A549 (cell line): ENCODE data around the gene TBC1D22A. TPM values are rescaled to one million over a fixed set of nuclear protein-coding genes. Genes with fewer than 3 reads are reported as not detected.
A peak's percentile ranks its signal among the peaks of the same experiment; 100 is the strongest.
"Not testable (repeated sequence)": the region's sequence is repeated elsewhere in the genome, so short reads cannot be mapped to it uniquely, and the experiment has no call there.

Source experiments
- ATAC-seq, 2 experiments: fragments of 200-7000 bp in 1 of 2; fragments of >200 bp in 1 of 2; cut with Nextera tagmentation in 1 of 2; cut with Tn5 transposase in 1 of 2; 3 replicates each; pipeline versions ENCODE4 v1.8.0 to v1.9.1; 2018 to 2020; ENCODE audit warnings: mild to moderate bottlenecking in 1 of 2, moderate library complexity in 1 of 2
- CTCF ChIA-PET: fragments of 300-600 bp; sonication (Branson Sonifier 250); formaldehyde crosslinking; extraction: SDS; loops from one replicate; lab custom pipeline; 2021; ENCODE audit warnings: antibody characterized with exemption, inconsistent platforms; lab: Yijun Ruan, JAX
- POLR2A ChIA-PET: fragments of 350-600 bp; formaldehyde crosslinking; extraction: SDS; loops from one replicate; lab custom pipeline; 2021; ENCODE audit warnings: antibody characterized with exemption, inconsistent platforms; lab: Yijun Ruan, JAX
- DNase-seq, 2 experiments: peaks; one replicate each; pipeline versions ENCODE4 v3.0.0 to v3.0.0-alpha.2; 2011 to 2016; ENCODE audit warnings: low read depth in 1 of 2, low spot score in 1 of 2
- FAIRE-seq: peaks from 2 replicates; lab custom pipeline; 2011; peaks lifted over from hg19 to GRCh38; lab: Jason Lieb, UNC
- H3K27ac ChIP-seq, 2 experiments: fragments of >200 bp; sonication (Bioruptor Twin); formaldehyde crosslinking; 3 replicates each; pipeline ENCODE4 v1.5.1; 2016 to 2017
- H3K4me1 ChIP-seq: fragments of >200 bp; sonication (Bioruptor Twin); formaldehyde crosslinking; 3 replicates; pipeline ENCODE4 v1.6.1; 2016
- H3K4me2 ChIP-seq: fragments of >200 bp; sonication (Bioruptor Twin); formaldehyde crosslinking; 3 replicates; pipeline ENCODE4 v1.6.1; 2016
- H3K4me3 ChIP-seq: fragments of >200 bp; sonication (Bioruptor Twin); formaldehyde crosslinking; 3 replicates; pipeline ENCODE4 v1.5.1; 2016
- H3K9me3 ChIP-seq: fragments of >200 bp; sonication (Bioruptor Twin); formaldehyde crosslinking; 3 replicates; pipeline ENCODE4 v1.6.1; 2016
- ATOH8 ChIP-seq: fragments of 250-450 bp; sonication (Bioruptor Pico); IDR thresholded peaks from 2 replicates; pipeline ENCODE4 v1.5.0; 2020; ENCODE audit warnings: low read depth, mild to moderate bottlenecking, moderate library complexity
- CEBPB ChIP-seq, 2 experiments: fragments of >200 bp in 1 of 2; sonication (Bioruptor Twin) in 1 of 2; formaldehyde crosslinking in 1 of 2; IDR thresholded peaks; 2 replicates each; pipeline ENCODE4 v1.6.1; 2012 to 2016
- CHD4 ChIP-seq: fragments of 200-600 bp; sonication (generic); IDR thresholded peaks from 2 replicates; pipeline ENCODE4 v1.6.1; 2016; ENCODE audit warnings: antibody characterized with exemption, mild to moderate bottlenecking, borderline replicate concordance
- EHMT2 ChIP-seq: fragments of 200-600 bp; sonication (generic); IDR thresholded peaks from 2 replicates; pipeline ENCODE4 v1.6.1; 2016; ENCODE audit warnings: antibody characterized with exemption, low read depth, mild to moderate bottlenecking, moderate library complexity
- ESRRA ChIP-seq: fragments of 150-350 bp; IDR thresholded peaks from 2 replicates; pipeline ENCODE4 v1.6.1; 2014; ENCODE audit warnings: mild to moderate bottlenecking, low read length, borderline replicate concordance
- FOSL2 ChIP-seq, 2 experiments: fragments of 450-650 bp in 1 of 2; fragments of >200 bp in 1 of 2; sonication (Bioruptor Twin) in 1 of 2; formaldehyde crosslinking; IDR thresholded peaks; 2 replicates each; pipeline versions ENCODE4 v1.5.0 to v1.6.1; 2016 to 2020; ENCODE audit warnings: mild to moderate bottlenecking in 1 of 2, moderate library complexity in 1 of 2
- HES2 ChIP-seq: fragments of >200 bp; sonication (Bioruptor Twin); formaldehyde crosslinking; IDR thresholded peaks from 2 replicates; pipeline ENCODE4 v1.6.1; 2016
- HOXB13 ChIP-seq: fragments of 250-450 bp; sonication (Bioruptor Pico); IDR thresholded peaks from 2 replicates; pipeline ENCODE4 v1.5.0; 2020; ENCODE audit warnings: low read depth, mild to moderate bottlenecking, moderate library complexity
- KDM5A ChIP-seq: fragments of 200-600 bp; sonication (generic); IDR thresholded peaks from 2 replicates; pipeline ENCODE4 v1.6.1; 2016; ENCODE audit warnings: antibody characterized with exemption, mild to moderate bottlenecking
- MAX ChIP-seq: IDR thresholded peaks from 2 replicates; pipeline ENCODE4 v1.6.1; 2012
- RAD21 ChIP-seq, 2 experiments: fragments of >200 bp in 1 of 2; sonication (Bioruptor Twin) in 1 of 2; formaldehyde crosslinking in 1 of 2; IDR thresholded peaks in 1 of 2; conservative IDR thresholded peaks in 1 of 2; 2 replicates in 1 of 2; 3 replicates in 1 of 2; pipeline ENCODE4 v1.6.1; 2012 to 2018; ENCODE audit warnings: inconsistent platforms in 1 of 2
- RNF2 ChIP-seq: fragments of 200-600 bp; sonication (generic); IDR thresholded peaks from 2 replicates; pipeline ENCODE4 v1.6.1; 2016; ENCODE audit warnings: low read depth, mild to moderate bottlenecking, antibody characterized with exemption, moderate library complexity, borderline replicate concordance
- USF2 ChIP-seq: fragments of 450-650 bp; IDR thresholded peaks from 2 replicates; pipeline ENCODE4 v1.6.1; 2014; ENCODE audit warnings: antibody characterized with exemption
- ZFP36 ChIP-seq: fragments of 450-650 bp; IDR thresholded peaks from 2 replicates; pipeline ENCODE4 v1.6.1; 2014; ENCODE audit warnings: borderline replicate concordance; ENCODE audit not compliant: partially characterized antibody
- ZNF302 ChIP-seq: fragments of 250-450 bp; sonication (Bioruptor Pico); IDR thresholded peaks from 2 replicates; pipeline ENCODE4 v1.9.0; 2021; ENCODE audit warnings: inconsistent platforms, mild to moderate bottlenecking, moderate library complexity
- ZSCAN20 ChIP-seq: fragments of 250-450 bp; sonication (Bioruptor Pico); IDR thresholded peaks from 2 replicates; pipeline ENCODE4 v1.8.0; 2022; ENCODE audit warnings: mild to moderate bottlenecking, moderate library complexity
- WGBS: methylation state at CpG from one replicate; pipeline ENCODE4 v1.1.6; 2017; ENCODE audit errors: missing lambda C conversion rate; 5-methylcytosine and 5-hydroxymethylcytosine counted together
- polyA plus RNA-seq, 4 experiments: library from polyadenylated mRNA; depleted of rRNA in 3 of 4; stranded (reverse); fragments of >200 nt; fragmentation: RNase III in 1 of 4; extraction: RNeasy Plus Mini Kit Qiagen cat#74134 plus additional on column Dnase treatment in 1 of 4; gene quantifications; 2 replicates in 3 of 4; 3 replicates in 1 of 4; pipeline ENCODE4 v1.2.3, GENCODE V29; 2011 to 2017

The TBC1D22A gene
- polyA plus RNA-seq, 2 of the 4 experiments (the other 2 are of a cell fraction) = 8.9 to 10.8 TPM

GRCh38 chr22:46815896-46816731 lies 53.7 kb downstream of the TBC1D22A start:
- POLR2A ChIA-PET = no interaction called here
- Histone ChIP-seq H3K9me3 (no peaks in the 10 kb centered on the region), H3K4me3 (no peak overlapping the region), H3K27ac (peak overlapping the region; percentile 45 to 82), H3K4me1 (peaks cover 35% of the 10 kb centered on the region), H3K4me2 (peak overlapping the region; percentile 62)
- DNase-seq = no peak
- no peak for FAIRE-seq
- peak; percentile 77 to 85 for ATAC-seq
- TF ChIP-seq FOSL2 (IDR thresholded peaks at IDR 0.05) = no peak
- TF ChIP-seq FOSL2 (CRISPR knock-in tag; IDR thresholded peaks at IDR 0.05) = peak; percentile 75
- peak; percentile 50; the same call in 1 of the 2 replicates for TF ChIP-seq MAX
- TF ChIP-seq HOXB13 (CRISPR knock-in tag) = no peak
- no peak for TF ChIP-seq USF2
- TF ChIP-seq ZSCAN20 (CRISPR knock-in tag) = no peak
- no peak for TF ChIP-seq EHMT2
- peak; percentile 15 to 31; a peak in 2 of 5 replicates for TF ChIP-seq RAD21 (conservative IDR thresholded peaks at IDR 0.05 in 1 of 2, IDR thresholded peaks at IDR 0.05 in 1 of 2)
- CTCF ChIA-PET = interaction anchor here (0.7 to 2.7 kb wide), 5 partner anchors 13 to 72 kb away, joined by 3 to 23 read pairs (median 3); no protein-coding TSS in a partner anchor
- 51% methylated on average over 14 of the region's 15 CpGs for WGBS

GRCh38 chr22:46817390-46817789 lies 54.9 kb downstream of the TBC1D22A start:
- H3K4me3 ChIP-seq, DNase-seq, H3K4me2 ChIP-seq, POLR2A ChIA-PET, H3K27ac ChIP-seq, FAIRE-seq, ATAC-seq, H3K9me3 ChIP-seq: not testable (repeated sequence)
- peaks cover 35% of the 10 kb centered on the region for H3K4me1 ChIP-seq
- 94% methylated on average over 4 of the region's 4 CpGs for WGBS
- CTCF ChIA-PET = interaction anchor here (0.9 to 2.7 kb wide), 3 partner anchors 14 to 59 kb away, joined by 3 to 23 read pairs (median 7); no protein-coding TSS in a partner anchor

GRCh38 chr22:46823248-46823647 lies 60.8 kb downstream of the TBC1D22A start:
- Histone ChIP-seq H3K4me1 (peaks cover 21% of the 10 kb centered on the region), H3K4me2 (no peak overlapping the region), H3K9me3 (no peaks in the 10 kb centered on the region), H3K4me3 (no peak overlapping the region), H3K27ac (no peak overlapping the region)
- WGBS = 95% methylated on average over 8 of the region's 8 CpGs
- CTCF ChIA-PET = interaction anchor here (1.0 to 4.8 kb wide), 2 partner anchors 11 to 21 kb away, joined by 3 to 22 read pairs; no protein-coding TSS in a partner anchor
- POLR2A ChIA-PET = no interaction called here
- FAIRE-seq (no peak), DNase-seq (no peak), ATAC-seq (no peak)
- TF ChIP-seq RNF2 = no peak
- TF ChIP-seq ATOH8 (CRISPR knock-in tag) = no peak
- TF ChIP-seq ESRRA = no peak
- TF ChIP-seq CEBPB (IDR thresholded peaks at IDR 0.05) = no peak
- TF ChIP-seq CHD4 = no peak
- no peak for TF ChIP-seq HES2
- no peak for TF ChIP-seq EHMT2
- no peak for TF ChIP-seq ZFP36
- no peak for TF ChIP-seq ZNF302 (CRISPR knock-in tag)
- TF ChIP-seq KDM5A = no peak
